Fibroblast of lung (primary cell): Measurements from ENCODE around the gene ARMC10. TPM values are rescaled to one million over a fixed set of nuclear protein-coding genes. Genes with fewer than 3 reads are reported as not detected.
A peak's percentile ranks its signal among the peaks of the same experiment; 100 is the strongest.
"Not testable (repeated sequence)": the region's sequence is repeated elsewhere in the genome, so short reads cannot be mapped to it uniquely, and the experiment has no call there.

Source experiments
- DNase-seq, 2 donors: peaks; one replicate each; pipeline versions ENCODE4 v3.0.0 to v3.0.0-alpha.2; 2010; ENCODE audit warnings: low read depth in 2 of 2
- H2AFZ ChIP-seq: 2 replicates; pipeline ENCODE4 v1.5.1; 2012; ENCODE audit warnings: low read length, control low read depth, inconsistent platforms
- H3K27ac ChIP-seq: 2 replicates; pipeline ENCODE4 v1.5.1; 2011; ENCODE audit warnings: low read length, control low read depth; ENCODE audit not compliant: insufficient read depth
- H3K27me3 ChIP-seq: 2 replicates; pipeline ENCODE4 v1.5.1; 2011; ENCODE audit warnings: mild to moderate bottlenecking, low read length; ENCODE audit not compliant: control insufficient read depth, insufficient read depth
- H3K36me3 ChIP-seq: 2 replicates; pipeline ENCODE4 v1.5.1; 2011; ENCODE audit warnings: low read length; ENCODE audit not compliant: control insufficient read depth, insufficient read depth
- H3K4me1 ChIP-seq: 2 replicates; pipeline ENCODE4 v1.5.1; 2011; ENCODE audit warnings: low read length; ENCODE audit not compliant: control insufficient read depth, insufficient read depth; ENCODE audit errors: extremely low read depth
- H3K4me2 ChIP-seq: 2 replicates; pipeline ENCODE4 v1.5.1; 2011; ENCODE audit warnings: low read length, control low read depth; ENCODE audit not compliant: insufficient read depth; ENCODE audit errors: extremely low read depth
- H3K4me3 ChIP-seq, 4 experiments: fragments of 200-600 bp in 1 of 4; sonication (generic) in 1 of 4; replicated peaks in 1 of 4; 2 replicates each; pipeline ENCODE4 v1.5.1; 2011 to 2016; ENCODE audit warnings: low read length in 4 of 4, low read depth in 3 of 4, mild to moderate bottlenecking in 3 of 4, control low read depth in 2 of 4, inconsistent platforms in 1 of 4, mixed read lengths in 1 of 4; ENCODE audit not compliant: insufficient read depth in 1 of 4; ENCODE audit errors: control extremely low read depth in 1 of 4
- H3K79me2 ChIP-seq: 2 replicates; pipeline ENCODE4 v1.5.1; 2012; ENCODE audit warnings: mild to moderate bottlenecking, low read length, inconsistent platforms; ENCODE audit not compliant: control insufficient read depth, insufficient read depth
- H3K9ac ChIP-seq: 2 replicates; pipeline ENCODE4 v1.5.1; 2011; ENCODE audit warnings: mild to moderate bottlenecking, low read length, control low read depth; ENCODE audit not compliant: insufficient read depth
- H3K9me3 ChIP-seq: 2 replicates; pipeline ENCODE4 v1.5.1; 2012; ENCODE audit warnings: low read depth, low read length; ENCODE audit not compliant: control insufficient read depth, insufficient read depth
- H4K20me1 ChIP-seq: 2 replicates; pipeline ENCODE4 v1.5.1; 2011; ENCODE audit warnings: low read length; ENCODE audit not compliant: control insufficient read depth, insufficient read depth; ENCODE audit errors: extremely low read depth
- CTCF ChIP-seq, 2 donors: IDR thresholded peaks in 1 of 2; conservative IDR thresholded peaks in 1 of 2; 1 replicate in 1 of 2; 2 replicates in 1 of 2; pipeline ENCODE4 v1.5.1; 2011 to 2012; ENCODE audit warnings: low read length in 2 of 2, control low read depth in 1 of 2, inconsistent platforms in 1 of 2, low read depth in 1 of 2, mild to moderate bottlenecking in 1 of 2
- EZH2 ChIP-seq: IDR thresholded peaks from 2 replicates; pipeline ENCODE4 v1.5.1; 2012; ENCODE audit warnings: low read length, control low read depth, mild to moderate bottlenecking; ENCODE audit errors: missing control alignments
- polyA plus RNA-seq, 2 donors: library from polyadenylated mRNA; depleted of rRNA in 1 of 2; stranded (reverse) in 1 of 2; unstranded in 1 of 2; fragments of >200 nt; gene quantifications; 2 replicates each; pipeline ENCODE4 v1.2.1, GENCODE V29; 2011 to 2012; ENCODE audit warnings: missing spikeins in 1 of 2
- total RNA-seq: library from RNA; depleted of rRNA; stranded (reverse); fragments of >200 nt; gene quantifications from 2 replicates; pipeline ENCODE4 v1.2.1, GENCODE V29; 2014

Gene ARMC10
- total and polyA plus RNA-seq, 2 donors (not counting 1 experiment from before 2014, with no cell fraction given), result 31.8 to 50.5 TPM

- H3K79me2 ChIP-seq, result no peaks in the 10 kb centered on the region
- H3K9me3 ChIP-seq, result no peaks in the 10 kb centered on the region
- DNase-seq, result peak in 1 of 2 donors; percentile 48
- TF ChIP-seq EZH2, result no peak
- no peak for TF ChIP-seq CTCF (conservative IDR thresholded peaks at IDR 0.05 in 1 of 2, IDR thresholded peaks at IDR 0.05 in 1 of 2; ENCODE audit: low read depth in 1 of 2, low read length in 2 of 2)
- no peak overlapping the region for H3K4me2 ChIP-seq
- H3K4me3 ChIP-seq, result no peak overlapping the region
- H3K36me3 ChIP-seq, result no peaks in the 10 kb centered on the region
- no peak overlapping the region for H3K27ac ChIP-seq
- H3K4me1 ChIP-seq, result no peaks in the 10 kb centered on the region
- no peak overlapping the region for H3K9ac ChIP-seq
- no peaks in the 10 kb centered on the region for H3K27me3 ChIP-seq
- H4K20me1 ChIP-seq, result no peaks in the 10 kb centered on the region
- H2AFZ ChIP-seq, result no peak overlapping the region
Measured at GRCh38 chr7:103031781-103032180, 43.2 kb upstream of the ARMC10 start.

GRCh38 chr7:103034318-103034717 lies 40.6 kb upstream of the ARMC10 start:
- not testable (repeated sequence) for H3K4me1 ChIP-seq, DNase-seq, H3K4me3 ChIP-seq

GRCh38 chr7:103037476-103037822 lies 37.5 kb upstream of the ARMC10 start:
- no peak overlapping the region for H3K9ac ChIP-seq
- H4K20me1 ChIP-seq, result no peaks in the 10 kb centered on the region
- H3K27ac ChIP-seq, result no peak overlapping the region
- no peak for DNase-seq
- no peak for TF ChIP-seq EZH2
- TF ChIP-seq CTCF (conservative IDR thresholded peaks at IDR 0.05 in 1 of 2, IDR thresholded peaks at IDR 0.05 in 1 of 2; ENCODE audit: low read depth in 1 of 2, low read length in 2 of 2), result no peak
- no peaks in the 10 kb centered on the region for H3K27me3 ChIP-seq
- no peak overlapping the region for H2AFZ ChIP-seq
- no peaks in the 10 kb centered on the region for H3K36me3 ChIP-seq
- no peaks in the 10 kb centered on the region for H3K4me1 ChIP-seq
- no peak overlapping the region for H3K4me2 ChIP-seq
- H3K4me3 ChIP-seq, result no peak overlapping the region
- H3K9me3 ChIP-seq, result no peaks in the 10 kb centered on the region
- H3K79me2 ChIP-seq, result no peaks in the 10 kb centered on the region

More at GRCh38 chr7:103034318-103034717, 40.6 kb upstream of the ARMC10 start:
- H3K79me2 ChIP-seq, H3K9ac ChIP-seq, H3K36me3 ChIP-seq, H4K20me1 ChIP-seq, H2AFZ ChIP-seq, H3K4me2 ChIP-seq, H3K9me3 ChIP-seq, H3K27me3 ChIP-seq, H3K27ac ChIP-seq: not testable (repeated sequence)

GRCh38 chr7:103037823-103038739 lies 36.9 kb upstream of the ARMC10 start:
- peak in 1 of 2 donors; percentile 7 for DNase-seq
- not testable (repeated sequence) for H4K20me1 ChIP-seq, H3K4me3 ChIP-seq, H3K79me2 ChIP-seq, H3K9ac ChIP-seq, H3K36me3 ChIP-seq, H3K27me3 ChIP-seq, H3K4me2 ChIP-seq, H3K27ac ChIP-seq, H3K9me3 ChIP-seq, H3K4me1 ChIP-seq
- H2AFZ ChIP-seq, result peak overlapping the region; percentile 10

- H3K4me3 ChIP-seq, H3K4me2 ChIP-seq, H3K4me1 ChIP-seq, H3K36me3 ChIP-seq, H3K9ac ChIP-seq, H2AFZ ChIP-seq, H4K20me1 ChIP-seq, H3K79me2 ChIP-seq, H3K27me3 ChIP-seq, H3K9me3 ChIP-seq, DNase-seq, H3K27ac ChIP-seq: not testable (repeated sequence)
Measured at GRCh38 chr7:103041815-103042214, 33.1 kb upstream of the ARMC10 start.
